Measurements from ENCODE around the gene MDGA2.

DNA sequence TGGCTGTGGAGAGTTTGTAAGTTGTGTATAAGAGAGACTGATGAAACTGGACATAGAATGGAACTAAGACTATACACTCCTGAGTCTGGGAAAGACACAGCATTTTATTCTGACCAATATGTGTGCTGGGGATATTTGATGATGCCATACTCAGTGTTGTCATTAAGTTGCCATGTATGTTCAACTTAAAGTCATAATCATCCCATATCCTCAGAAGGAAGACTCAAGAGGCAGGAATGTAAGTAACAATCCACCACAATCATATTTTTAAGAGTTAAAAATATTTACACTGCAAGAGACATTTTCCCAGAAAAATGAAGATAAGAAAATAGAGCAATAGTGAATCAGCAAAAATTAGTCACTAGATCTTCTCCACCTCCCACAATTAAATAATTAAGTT is 120.1 kb downstream of the MDGA2 start:
- TF ChIP-seq, protein P1, sequence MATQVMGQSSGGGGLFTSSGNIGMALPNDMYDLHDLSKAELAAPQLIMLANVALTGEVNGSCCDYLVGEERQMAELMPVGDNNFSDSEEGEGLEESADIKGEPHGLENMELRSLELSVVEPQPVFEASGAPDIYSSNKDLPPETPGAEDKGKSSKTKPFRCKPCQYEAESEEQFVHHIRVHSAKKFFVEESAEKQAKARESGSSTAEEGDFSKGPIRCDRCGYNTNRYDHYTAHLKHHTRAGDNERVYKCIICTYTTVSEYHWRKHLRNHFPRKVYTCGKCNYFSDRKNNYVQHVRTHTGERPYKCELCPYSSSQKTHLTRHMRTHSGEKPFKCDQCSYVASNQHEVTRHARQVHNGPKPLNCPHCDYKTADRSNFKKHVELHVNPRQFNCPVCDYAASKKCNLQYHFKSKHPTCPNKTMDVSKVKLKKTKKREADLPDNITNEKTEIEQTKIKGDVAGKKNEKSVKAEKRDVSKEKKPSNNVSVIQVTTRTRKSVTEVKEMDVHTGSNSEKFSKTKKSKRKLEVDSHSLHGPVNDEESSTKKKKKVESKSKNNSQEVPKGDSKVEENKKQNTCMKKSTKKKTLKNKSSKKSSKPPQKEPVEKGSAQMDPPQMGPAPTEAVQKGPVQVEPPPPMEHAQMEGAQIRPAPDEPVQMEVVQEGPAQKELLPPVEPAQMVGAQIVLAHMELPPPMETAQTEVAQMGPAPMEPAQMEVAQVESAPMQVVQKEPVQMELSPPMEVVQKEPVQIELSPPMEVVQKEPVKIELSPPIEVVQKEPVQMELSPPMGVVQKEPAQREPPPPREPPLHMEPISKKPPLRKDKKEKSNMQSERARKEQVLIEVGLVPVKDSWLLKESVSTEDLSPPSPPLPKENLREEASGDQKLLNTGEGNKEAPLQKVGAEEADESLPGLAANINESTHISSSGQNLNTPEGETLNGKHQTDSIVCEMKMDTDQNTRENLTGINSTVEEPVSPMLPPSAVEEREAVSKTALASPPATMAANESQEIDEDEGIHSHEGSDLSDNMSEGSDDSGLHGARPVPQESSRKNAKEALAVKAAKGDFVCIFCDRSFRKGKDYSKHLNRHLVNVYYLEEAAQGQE (IDR thresholded peaks at IDR 0.05; ENCODE audit: low read depth) = no peak
- TF ChIP-seq CREB1 (IDR thresholded peaks at IDR 0.05; ENCODE audit: low read depth) (no peak), YY1 (IDR thresholded peaks at IDR 0.05; ENCODE audit: low read depth) (no peak), EP300 (IDR thresholded peaks at IDR 0.05; ENCODE audit: borderline replicate concordance) (no peak), TAF1 (IDR thresholded peaks at IDR 0.05; ENCODE audit: low read depth) (no peak), CEBPB (IDR thresholded peaks at IDR 0.05) (no peak), RAD21 (IDR thresholded peaks at IDR 0.05; ENCODE audit: low read depth) (no peak), TCF12 (IDR thresholded peaks at IDR 0.05; ENCODE audit: low read depth) (no peak), TEAD4 (IDR thresholded peaks at IDR 0.05) (no peak)
- TF ChIP-seq, protein P2, sequence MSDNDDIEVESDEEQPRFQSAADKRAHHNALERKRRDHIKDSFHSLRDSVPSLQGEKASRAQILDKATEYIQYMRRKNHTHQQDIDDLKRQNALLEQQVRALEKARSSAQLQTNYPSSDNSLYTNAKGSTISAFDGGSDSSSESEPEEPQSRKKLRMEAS (IDR thresholded peaks at IDR 0.05) = no peak
- TF ChIP-seq, protein P3, sequence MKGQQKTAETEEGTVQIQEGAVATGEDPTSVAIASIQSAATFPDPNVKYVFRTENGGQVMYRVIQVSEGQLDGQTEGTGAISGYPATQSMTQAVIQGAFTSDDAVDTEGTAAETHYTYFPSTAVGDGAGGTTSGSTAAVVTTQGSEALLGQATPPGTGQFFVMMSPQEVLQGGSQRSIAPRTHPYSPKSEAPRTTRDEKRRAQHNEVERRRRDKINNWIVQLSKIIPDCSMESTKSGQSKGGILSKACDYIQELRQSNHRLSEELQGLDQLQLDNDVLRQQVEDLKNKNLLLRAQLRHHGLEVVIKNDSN (IDR thresholded peaks at IDR 0.05) = no peak
